Epithelial cell of esophagus (primary cell): ENCODE data around the gene MYOM1.
A peak's percentile ranks its signal among the peaks of the same experiment; 100 is the strongest.

Experiments used
- DNase-seq: peaks from one replicate; pipeline ENCODE4 v3.0.0; 2010; ENCODE audit warnings: low read depth
- H3K4me3 ChIP-seq: 2 replicates; pipeline ENCODE4 v1.5.1; 2011; ENCODE audit warnings: mild to moderate bottlenecking, low read length, control low read depth
- CTCF ChIP-seq: IDR thresholded peaks from 2 replicates; pipeline ENCODE4 v1.5.1; 2011; ENCODE audit warnings: low read depth, mild to moderate bottlenecking, low read length, control low read depth, inconsistent platforms; ENCODE audit not compliant: insufficient read depth; ENCODE audit errors: missing control alignments

The MYOM1 gene

GRCh38 chr18:3104190-3105054, 115.3 kb downstream of the MYOM1 start:
- peak; percentile 86 for DNase-seq
- TF ChIP-seq CTCF: no peak
- H3K4me3 ChIP-seq: no peak overlapping the region

GRCh38 chr18:3103576-3103975, 116.2 kb downstream of the MYOM1 start:
- no peak for DNase-seq
- TF ChIP-seq CTCF: no peak
- no peak overlapping the region for H3K4me3 ChIP-seq

GRCh38 chr18:3102983-3103382, 116.8 kb downstream of the MYOM1 start:
- no peak for TF ChIP-seq CTCF
- no peak for DNase-seq
- H3K4me3 ChIP-seq: no peak overlapping the region

- TF ChIP-seq CTCF: no peak
- DNase-seq: no peak
- no peak overlapping the region for H3K4me3 ChIP-seq
Measured at GRCh38 chr18:3100498-3101132, 119.2 kb downstream of the MYOM1 start.

- DNase-seq: no peak
- no peak for TF ChIP-seq CTCF
- H3K4me3 ChIP-seq: no peak overlapping the region
Measured at GRCh38 chr18:3099327-3099726, 120.4 kb downstream of the MYOM1 start.

- TF ChIP-seq CTCF: no peak
Measured at GRCh38 chr18:3097082-3097481, 122.7 kb downstream of the MYOM1 start.

More at GRCh38 chr18:3097082-3097481, 122.7 kb downstream of the MYOM1 start:
- DNase-seq: no peak
- no peak overlapping the region for H3K4me3 ChIP-seq
